Hepatocyte (in vitro differentiated cells): Measurements from ENCODE around the gene VPS37C. TPM values are rescaled to one million over a fixed set of nuclear protein-coding genes. Genes with fewer than 3 reads are reported as not detected.

ENCODE experiments used
- DNase-seq: peaks from one replicate; pipeline ENCODE4 v3.0.0-alpha.2; 2016; ENCODE audit warnings: low spot score
- H2AFZ ChIP-seq: fragments of 200-600 bp; sonication (generic); 2 replicates; pipeline ENCODE4 v1.6.0; 2016; ENCODE audit warnings: antibody characterized with exemption, mild to moderate bottlenecking
- H3K27ac ChIP-seq: fragments of 200-600 bp; sonication (generic); 2 replicates; pipeline ENCODE4 v1.5.1; 2016; ENCODE audit warnings: mild to moderate bottlenecking
- H3K27me3 ChIP-seq: fragments of 200-600 bp; sonication (generic); 2 replicates; pipeline ENCODE4 v1.6.1; 2016
- H3K36me3 ChIP-seq: fragments of 200-600 bp; sonication (generic); replicated peaks from 2 replicates; pipeline ENCODE4 v1.5.1; 2016; ENCODE audit warnings: low read depth; ENCODE audit not compliant: insufficient read depth
- H3K4me1 ChIP-seq: fragments of 200-600 bp; sonication (generic); 2 replicates; pipeline ENCODE4 v1.5.1; 2016; ENCODE audit warnings: mild to moderate bottlenecking, moderate library complexity; ENCODE audit not compliant: insufficient read depth
- H3K4me2 ChIP-seq: fragments of 200-600 bp; sonication (generic); 2 replicates; pipeline ENCODE4 v1.6.0; 2016
- H3K4me3 ChIP-seq: fragments of 200-600 bp; sonication (generic); 2 replicates; pipeline ENCODE4 v1.5.1; 2016; ENCODE audit warnings: mild to moderate bottlenecking
- H3K79me2 ChIP-seq: fragments of 200-600 bp; sonication (generic); 2 replicates; pipeline ENCODE4 v1.6.0; 2017; ENCODE audit warnings: mild to moderate bottlenecking
- H3K9me2 ChIP-seq: fragments of 200-600 bp; sonication (generic); replicated peaks from 2 replicates; pipeline ENCODE4 v1.6.0; 2017; ENCODE audit warnings: mild to moderate bottlenecking; ENCODE audit not compliant: insufficient read depth
- H3K9me3 ChIP-seq: fragments of 200-600 bp; sonication (generic); 2 replicates; pipeline ENCODE4 v1.5.1; 2016; ENCODE audit warnings: low read depth, mild to moderate bottlenecking
- H4K20me1 ChIP-seq: fragments of 200-600 bp; sonication (generic); 2 replicates; pipeline ENCODE4 v1.6.0; 2016; ENCODE audit warnings: mild to moderate bottlenecking; ENCODE audit not compliant: insufficient read depth, poor library complexity, severe bottlenecking
- EZH2 ChIP-seq: fragments of 200-600 bp; sonication (generic); IDR thresholded peaks from 2 replicates; pipeline ENCODE4 v1.6.1; 2016; ENCODE audit warnings: antibody characterized with exemption, mild to moderate bottlenecking, borderline replicate concordance
- EZH2phosphoT487 ChIP-seq: fragments of 200-600 bp; sonication (generic); IDR thresholded peaks from one replicate; pipeline ENCODE4 v1.6.1; 2018; ENCODE audit warnings: antibody characterized with exemption, mild to moderate bottlenecking, low read depth, moderate library complexity; ENCODE audit not compliant: unreplicated experiment, severe bottlenecking
- WGBS: methylation state at CpG from one replicate; pipeline ENCODE4 v1.1.6; 2016; ENCODE audit warnings: low lambda C conversion rate; ENCODE audit errors: missing lambda C conversion rate; 5-methylcytosine and 5-hydroxymethylcytosine counted together
- polyA plus RNA-seq: library from polyadenylated mRNA; unstranded; fragments of >200 nt; fragmentation: Nextera tagmentation; extraction: Ambion mirVana; gene quantifications from 2 replicates; pipeline ENCODE4 v1.2.1, GENCODE V29; 2016
- total RNA-seq: library from RNA; depleted of rRNA; stranded (reverse); fragments of >200 nt; gene quantifications from 2 replicates; pipeline ENCODE4 v1.2.3, GENCODE V29; 2014
- TF ChIP-seq, protein P1 (sequence below): fragments of 200-600 bp; sonication (generic); IDR thresholded peaks from 2 replicates; pipeline ENCODE4 v1.5.1; 2016; ENCODE audit warnings: antibody characterized with exemption, mild to moderate bottlenecking; ENCODE audit not compliant: poor library complexity

VPS37C gene
- total and polyA plus RNA-seq, 2 experiments from 2014 or later = 17.0 to 26.6 TPM

DNA sequence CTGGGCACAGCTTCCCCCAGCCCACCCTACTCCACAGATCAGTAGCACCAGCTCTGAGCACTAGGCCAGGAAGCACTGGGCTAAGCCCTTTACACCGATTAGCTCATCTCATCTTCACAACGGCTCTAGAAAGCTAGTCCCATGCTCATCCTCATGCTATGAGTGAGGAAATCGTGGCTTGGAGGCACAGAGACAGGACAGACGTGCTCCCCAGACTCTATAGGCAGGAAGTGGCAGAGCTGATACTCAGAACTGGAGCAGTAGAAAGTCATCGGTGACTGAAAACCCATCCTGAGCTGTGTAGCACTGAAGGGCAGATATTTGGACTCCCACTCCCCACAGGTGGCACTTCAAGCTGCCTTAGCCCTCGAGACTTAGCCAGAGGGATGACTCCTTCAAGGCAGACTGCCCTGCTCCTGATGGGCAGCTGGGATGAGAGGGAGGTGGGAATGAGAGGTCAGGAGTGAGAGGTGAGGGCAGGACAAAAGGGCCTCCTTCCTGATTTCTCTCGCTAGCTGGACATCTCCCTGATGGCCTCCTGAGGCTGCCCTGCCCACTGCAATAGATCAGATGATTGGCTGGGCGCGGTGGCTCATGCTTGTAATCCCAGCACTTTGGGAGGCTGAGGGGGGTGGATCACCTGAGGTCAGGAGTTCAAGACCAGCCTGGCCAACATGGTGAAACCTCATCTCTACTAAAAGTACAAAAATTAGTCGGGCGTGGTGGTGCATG is 49.3 kb downstream of the VPS37C start:
- no peaks in the 10 kb centered on the region for H3K36me3 ChIP-seq
- H2AFZ ChIP-seq = no peak overlapping the region
- H3K27me3 ChIP-seq = no peaks in the 10 kb centered on the region
- TF ChIP-seq EZH2 (no peak), EZH2phosphoT487 (no peak)
- TF ChIP-seq, protein P1, sequence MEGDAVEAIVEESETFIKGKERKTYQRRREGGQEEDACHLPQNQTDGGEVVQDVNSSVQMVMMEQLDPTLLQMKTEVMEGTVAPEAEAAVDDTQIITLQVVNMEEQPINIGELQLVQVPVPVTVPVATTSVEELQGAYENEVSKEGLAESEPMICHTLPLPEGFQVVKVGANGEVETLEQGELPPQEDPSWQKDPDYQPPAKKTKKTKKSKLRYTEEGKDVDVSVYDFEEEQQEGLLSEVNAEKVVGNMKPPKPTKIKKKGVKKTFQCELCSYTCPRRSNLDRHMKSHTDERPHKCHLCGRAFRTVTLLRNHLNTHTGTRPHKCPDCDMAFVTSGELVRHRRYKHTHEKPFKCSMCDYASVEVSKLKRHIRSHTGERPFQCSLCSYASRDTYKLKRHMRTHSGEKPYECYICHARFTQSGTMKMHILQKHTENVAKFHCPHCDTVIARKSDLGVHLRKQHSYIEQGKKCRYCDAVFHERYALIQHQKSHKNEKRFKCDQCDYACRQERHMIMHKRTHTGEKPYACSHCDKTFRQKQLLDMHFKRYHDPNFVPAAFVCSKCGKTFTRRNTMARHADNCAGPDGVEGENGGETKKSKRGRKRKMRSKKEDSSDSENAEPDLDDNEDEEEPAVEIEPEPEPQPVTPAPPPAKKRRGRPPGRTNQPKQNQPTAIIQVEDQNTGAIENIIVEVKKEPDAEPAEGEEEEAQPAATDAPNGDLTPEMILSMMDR = no peak
- 85% methylated on average over 11 of the region's 11 CpGs for WGBS
- no peak overlapping the region for H3K4me2 ChIP-seq
- H3K4me3 ChIP-seq = no peak overlapping the region
- no peaks in the 10 kb centered on the region for H3K4me1 ChIP-seq
- no peaks in the 10 kb centered on the region for H4K20me1 ChIP-seq
- H3K79me2 ChIP-seq = no peaks in the 10 kb centered on the region
- H3K9me2 ChIP-seq = no peaks in the 10 kb centered on the region
- no peaks in the 10 kb centered on the region for H3K9me3 ChIP-seq
- H3K27ac ChIP-seq = no peak overlapping the region
- DNase-seq = no peak

DNA sequence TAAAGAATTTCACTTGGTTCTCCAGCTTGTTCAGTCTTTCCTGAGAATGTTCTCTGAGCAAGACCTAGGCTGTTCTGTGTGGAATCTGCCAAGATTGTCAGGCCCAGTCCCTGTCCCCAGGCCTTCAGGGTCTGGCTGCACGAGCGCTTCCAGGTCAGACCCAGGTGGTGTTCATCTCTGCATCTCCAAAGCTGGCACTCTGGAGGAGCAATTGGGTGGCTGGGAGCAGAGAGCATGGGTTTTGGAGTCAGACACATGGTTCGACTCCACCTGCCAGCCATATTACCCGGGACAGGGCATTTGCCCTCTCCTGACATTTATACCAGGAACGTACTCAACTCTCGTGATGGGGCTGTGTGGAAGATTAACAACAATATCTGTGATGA is 50.2 kb downstream of the VPS37C start:
- Histone ChIP-seq H3K36me3 (no peaks in the 10 kb centered on the region), H2AFZ (no peak overlapping the region), H3K4me3 (no peak overlapping the region), H3K27ac (no peak overlapping the region), H3K79me2 (no peaks in the 10 kb centered on the region), H4K20me1 (no peaks in the 10 kb centered on the region), H3K27me3 (no peaks in the 10 kb centered on the region), H3K4me1 (no peaks in the 10 kb centered on the region), H3K9me2 (no peaks in the 10 kb centered on the region), H3K9me3 (no peaks in the 10 kb centered on the region), H3K4me2 (no peak overlapping the region)
- no peak for TF ChIP-seq EZH2phosphoT487
- TF ChIP-seq, protein P1 = no peak
- no peak for TF ChIP-seq EZH2
- 95% methylated on average over 6 of the region's 6 CpGs for WGBS
- no peak for DNase-seq

DNA sequence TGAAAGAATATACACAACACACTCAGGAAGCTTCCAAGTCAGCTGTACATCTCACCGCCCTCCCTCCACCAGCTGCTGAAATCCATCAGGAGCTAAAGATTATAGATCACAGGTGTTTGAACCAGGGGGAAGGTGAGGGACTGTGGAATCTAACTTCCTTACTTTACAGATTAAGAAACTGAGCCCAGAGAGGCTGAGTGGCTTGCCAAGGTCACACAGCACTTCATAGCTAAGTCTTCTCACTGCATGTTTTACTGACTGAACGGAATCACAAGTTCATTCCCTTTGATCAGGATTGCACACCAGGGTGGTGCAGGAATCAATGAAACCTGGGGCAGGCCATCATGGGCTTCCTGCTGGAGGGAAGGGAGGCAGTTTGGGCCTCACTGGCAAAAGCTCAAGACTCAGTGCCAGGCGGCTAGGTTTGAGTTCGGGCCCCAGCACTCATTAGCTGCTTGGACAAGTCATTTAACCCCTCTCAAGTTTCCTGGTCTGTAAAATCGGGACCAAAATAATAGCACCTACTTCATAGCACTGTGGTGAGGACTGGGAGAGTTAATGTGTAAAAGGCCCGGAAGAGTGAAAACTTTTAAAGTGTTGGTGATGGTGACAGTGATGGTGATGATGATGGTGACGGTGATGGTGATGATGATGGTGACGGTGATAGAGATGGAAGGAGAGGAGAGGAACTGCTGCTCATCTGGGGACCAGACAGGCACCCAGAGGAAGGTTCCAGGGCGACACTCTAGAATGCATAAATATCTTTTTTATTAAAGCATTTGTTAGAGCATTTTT is 50.8 kb downstream of the VPS37C start:
- DNase-seq = no peak
- Histone ChIP-seq H3K4me3 (no peak overlapping the region), H3K79me2 (no peaks in the 10 kb centered on the region), H3K4me2 (no peak overlapping the region), H3K9me3 (no peaks in the 10 kb centered on the region), H3K36me3 (no peaks in the 10 kb centered on the region), H4K20me1 (no peaks in the 10 kb centered on the region), H3K4me1 (no peaks in the 10 kb centered on the region), H2AFZ (no peak overlapping the region), H3K27ac (no peak overlapping the region), H3K9me2 (no peaks in the 10 kb centered on the region), H3K27me3 (no peaks in the 10 kb centered on the region)
- no peak for TF ChIP-seq EZH2
- no peak for TF ChIP-seq EZH2phosphoT487
- TF ChIP-seq, protein P1 = no peak
- 90% methylated on average over 9 of the region's 9 CpGs for WGBS
